Lung (tissue), 12 donors: ENCODE results near the gene ANXA3. TPM values are rescaled to one million over a fixed set of nuclear protein-coding genes. Genes with fewer than 3 reads are reported as not detected.

Experiments used
- ATAC-seq: fragments of 200-7000 bp; cut with Tn5 transposase; one replicate; pipeline ENCODE4 v1.9.1; 2020; ENCODE audit warnings: moderate number of reproducible peaks; ENCODE audit not compliant: insufficient read depth, low FRiP score
- DNase-seq, 3 donors: peaks; one replicate each; pipeline ENCODE4 v3.0.0-alpha.2; 2013 to 2017
- H3K27ac ChIP-seq, 2 donors: one replicate each; pipeline ENCODE4 v1.5.1; 2013; ENCODE audit warnings: mild to moderate bottlenecking in 2 of 2, moderate library complexity in 2 of 2, control low read depth in 1 of 2, inconsistent platforms in 1 of 2, low read depth in 1 of 2, low read length in 1 of 2
- H3K27me3 ChIP-seq, 3 donors: one replicate each; pipeline ENCODE4 v1.5.1; 2013; ENCODE audit warnings: low read length in 2 of 3; ENCODE audit not compliant: control insufficient read depth in 3 of 3, insufficient read depth in 3 of 3
- H3K36me3 ChIP-seq, 4 donors: one replicate each; pipeline ENCODE4 v1.5.1; 2013; ENCODE audit warnings: low read length in 4 of 4, mild to moderate bottlenecking in 1 of 4, moderate library complexity in 1 of 4; ENCODE audit not compliant: control insufficient read depth in 4 of 4, insufficient read depth in 4 of 4
- H3K4me1 ChIP-seq, 5 donors: one replicate each; pipeline ENCODE4 v1.5.1; 2013; ENCODE audit warnings: low read length in 5 of 5, mild to moderate bottlenecking in 2 of 5, moderate library complexity in 1 of 5; ENCODE audit not compliant: control insufficient read depth in 5 of 5, insufficient read depth in 5 of 5
- H3K4me3 ChIP-seq: one replicate; pipeline ENCODE4 v1.5.1; 2013; ENCODE audit warnings: mild to moderate bottlenecking, control low read depth, moderate library complexity
- H3K9ac ChIP-seq, 2 donors: one replicate each; pipeline ENCODE4 v1.5.1; 2013; ENCODE audit warnings: low read length in 2 of 2, control low read depth in 1 of 2; ENCODE audit not compliant: insufficient read depth in 1 of 2
- H3K9me3 ChIP-seq, 4 donors: one replicate each; pipeline ENCODE4 v1.5.1; 2013; ENCODE audit warnings: low read length in 3 of 4, mild to moderate bottlenecking in 1 of 4, moderate library complexity in 1 of 4; ENCODE audit not compliant: control insufficient read depth in 4 of 4, insufficient read depth in 3 of 4
- CTCF ChIP-seq: IDR thresholded peaks from 2 replicates; pipeline ENCODE4 v1.5.1; 2012; ENCODE audit warnings: mild to moderate bottlenecking; ENCODE audit errors: control extremely low read depth, extremely low read depth
- WGBS, 2 donors: extraction: QIAGEN DNeasy Blood & Tissue Kit; methylation state at CpG; one replicate each; pipeline ENCODE4 v1.1.7; 2013; 5-methylcytosine and 5-hydroxymethylcytosine counted together
- polyA plus RNA-seq, 2 donors: library from polyadenylated mRNA; stranded (reverse); fragments of 200-250 nt; gene quantifications; one replicate each; pipeline ENCODE4 v1.2.1, GENCODE V29; 2013
- total RNA-seq, 2 donors: library from RNA; depleted of rRNA in 1 of 2; stranded (reverse); fragments of >200 nt in 1 of 2; gene quantifications; one replicate each; pipeline ENCODE4 v1.2.1, GENCODE V29; 2014 to 2021
- donor health status: control.
- donor health status: control.
- donor health status: Bipolar disorder and iron deficiency.
- donor health status: healthy.
- donor health status: DM: yes; HTN: yes; CAD: no.

The ANXA3 gene
- total and polyA plus RNA-seq, 4 donors: 84.1 to 244 (median 156) TPM

GRCh38 chr4:78647272-78647671, 95.7 kb downstream of the ANXA3 start:
- Histone ChIP-seq H3K27me3 (no peaks in the 10 kb centered on the region), H3K27ac (no peak overlapping the region), H3K4me1 (peaks cover 6 to 21% (median 11%) of the 10 kb centered on the region in 5 donors), H3K9ac (no peak overlapping the region), H3K4me3 (no peak overlapping the region), H3K9me3 (no peaks in the 10 kb centered on the region), H3K36me3 (no peaks in the 10 kb centered on the region)
- no peak for ATAC-seq
- no peak for DNase-seq
- TF ChIP-seq CTCF: no peak
- WGBS, 2 donors: 86% methylated on average over 2 of the region's 2 CpGs

GRCh38 chr4:78648640-78649363, 97.2 kb downstream of the ANXA3 start:
- no peaks in the 10 kb centered on the region for H3K9me3 ChIP-seq
- peaks cover 6 to 29% (median 16%) of the 10 kb centered on the region in 5 donors for H3K4me1 ChIP-seq
- ATAC-seq: no peak
- no peak overlapping the region for H3K27ac ChIP-seq
- no peak for TF ChIP-seq CTCF
- H3K27me3 ChIP-seq: no peaks in the 10 kb centered on the region
- no peaks in the 10 kb centered on the region for H3K36me3 ChIP-seq
- WGBS, 2 donors: 73 to 74% methylated on average over 4 of the region's 4 CpGs
- no peak for DNase-seq
- H3K9ac ChIP-seq: no peak overlapping the region
- H3K4me3 ChIP-seq: no peak overlapping the region

GRCh38 chr4:78650106-78651024, 98.8 kb downstream of the ANXA3 start:
- H3K4me3 ChIP-seq: no peak overlapping the region
- H3K9ac ChIP-seq: no peak overlapping the region
- DNase-seq: no peak
- peaks cover 6 to 40% (median 18%) of the 10 kb centered on the region in 5 donors for H3K4me1 ChIP-seq
- 34 to 68% methylated on average over 3 of the region's 3 CpGs for WGBS, 2 donors
- H3K27ac ChIP-seq: no peak overlapping the region
- TF ChIP-seq CTCF: no peak
- H3K27me3 ChIP-seq: no peaks in the 10 kb centered on the region
- ATAC-seq: no peak
- no peaks in the 10 kb centered on the region for H3K36me3 ChIP-seq
- no peaks in the 10 kb centered on the region for H3K9me3 ChIP-seq
